ENCODE results near the gene MYRFL. TPM values are rescaled to one million over a fixed set of nuclear protein-coding genes. Genes with fewer than 3 reads are reported as not detected.

Gene MYRFL
- total RNA-seq, 4 donors from 2014 or later = not detected

- Histone ChIP-seq H3K27me3 (no peaks in the 10 kb centered on the region), H3K4me1 (peaks cover 0 to 5% (median 0%) of the 10 kb centered on the region in 4 donors), H3K36me3 (no peaks in the 10 kb centered on the region), H3K9me3 (no peaks in the 10 kb centered on the region), H3K27ac (replicated peaks in 1 of 4) (no peak overlapping the region), H3K4me3 (no peak overlapping the region)
- TF ChIP-seq CTCF (IDR thresholded peaks at IDR 0.05) (no peak), EP300 (IDR thresholded peaks at IDR 0.05) (no peak), POLR2A (IDR thresholded peaks at IDR 0.05; ENCODE audit: low read depth) (no peak), POLR2AphosphoS5 (IDR thresholded peaks at IDR 0.05) (no peak)
- WGBS = 55% methylated on average over 2 of the region's 2 CpGs
- no peak for DNase-seq (ENCODE audit: extremely low spot score)
- intact Hi-C loops (cut with DNase I) = no loop called here
Measured at GRCh38 chr12:69931569-69931968, 106.5 kb downstream of the MYRFL start.

- H3K9me3 ChIP-seq = no peaks in the 10 kb centered on the region
- H3K4me3 ChIP-seq = no peak overlapping the region
- no peaks in the 10 kb centered on the region for H3K27me3 ChIP-seq
- H3K27ac ChIP-seq (replicated peaks in 1 of 4) = no peak overlapping the region
- DNase-seq (ENCODE audit: extremely low spot score) = no peak
- TF ChIP-seq POLR2AphosphoS5 (IDR thresholded peaks at IDR 0.05) (no peak), POLR2A (IDR thresholded peaks at IDR 0.05; ENCODE audit: low read depth) (no peak), EP300 (IDR thresholded peaks at IDR 0.05) (no peak), CTCF (IDR thresholded peaks at IDR 0.05) (no peak)
- no peaks in the 10 kb centered on the region for H3K36me3 ChIP-seq
- intact Hi-C loops (cut with DNase I) = no loop called here
- peaks cover 0 to 5% (median 0%) of the 10 kb centered on the region in 4 donors for H3K4me1 ChIP-seq
- 57% methylated on average over 2 of the region's 2 CpGs for whole genome bisulfite sequencing
Measured at GRCh38 chr12:69932154-69932553, 107.1 kb downstream of the MYRFL start.

GRCh38 chr12:69932676-69933552 is 107.9 kb downstream of the MYRFL start:
- H3K9me3 ChIP-seq = no peaks in the 10 kb centered on the region
- H3K4me3 ChIP-seq = no peak overlapping the region
- intact Hi-C loops (cut with DNase I) = no loop called here
- no peaks in the 10 kb centered on the region for H3K27me3 ChIP-seq
- 81% methylated on average over 6 of the region's 6 CpGs for WGBS
- no peaks in the 10 kb centered on the region for H3K36me3 ChIP-seq
- peaks cover 0 to 5% (median 0%) of the 10 kb centered on the region in 4 donors for H3K4me1 ChIP-seq
- no peak overlapping the region for H3K27ac ChIP-seq (replicated peaks in 1 of 4)
- DNase-seq (ENCODE audit: extremely low spot score) = no peak
- no peak for TF ChIP-seq EP300 (IDR thresholded peaks at IDR 0.05)
- TF ChIP-seq POLR2AphosphoS5 (IDR thresholded peaks at IDR 0.05) = no peak

GRCh38 chr12:69934011-69934410 is 109.0 kb downstream of the MYRFL start:
- Histone ChIP-seq H3K4me3 (no peak overlapping the region), H3K36me3 (no peaks in the 10 kb centered on the region), H3K9me3 (no peaks in the 10 kb centered on the region), H3K27me3 (no peaks in the 10 kb centered on the region), H3K27ac (replicated peaks in 1 of 4) (no peak overlapping the region), H3K4me1 (peaks cover 0 to 5% (median 0%) of the 10 kb centered on the region in 4 donors)
- TF ChIP-seq POLR2AphosphoS5 (IDR thresholded peaks at IDR 0.05) (no peak), EP300 (IDR thresholded peaks at IDR 0.05) (no peak), CTCF (IDR thresholded peaks at IDR 0.05) (no peak), POLR2A (IDR thresholded peaks at IDR 0.05; ENCODE audit: low read depth) (no peak)
- no peak for DNase-seq (ENCODE audit: extremely low spot score)
- 94% methylated on average over 4 of the region's 4 CpGs for WGBS
- intact Hi-C loops (cut with DNase I) = no loop called here

GRCh38 chr12:69935651-69936100 is 110.6 kb downstream of the MYRFL start:
- Histone ChIP-seq H3K4me1 (peaks cover 0 to 5% (median 0%) of the 10 kb centered on the region in 4 donors), H3K36me3 (no peaks in the 10 kb centered on the region), H3K4me3 (no peak overlapping the region), H3K27ac (replicated peaks in 1 of 4) (no peak overlapping the region), H3K27me3 (no peaks in the 10 kb centered on the region), H3K9me3 (no peaks in the 10 kb centered on the region)
- no peak for TF ChIP-seq POLR2A (IDR thresholded peaks at IDR 0.05; ENCODE audit: low read depth)
- TF ChIP-seq EP300 (IDR thresholded peaks at IDR 0.05) = no peak
- no peak for TF ChIP-seq POLR2AphosphoS5 (IDR thresholded peaks at IDR 0.05)
- no peak for TF ChIP-seq CTCF (IDR thresholded peaks at IDR 0.05)
- intact Hi-C loops (cut with DNase I) = no loop called here
- WGBS = 59% methylated on average over 5 of the region's 5 CpGs
- no peak for DNase-seq (ENCODE audit: extremely low spot score)
